Brain pericyte (primary cell): ENCODE results near the gene FMNL2.

ENCODE experiments used
- DNase-seq: peaks from one replicate; pipeline ENCODE4 v3.0.0-alpha.2; 2012; ENCODE audit warnings: low read depth, low spot score

FMNL2 gene

GRCh38 chr2:152580714-152581113, 245.7 kb downstream of the FMNL2 start:
- no peak for DNase-seq

- DNase-seq, result no peak
These were observed 246.4 kb downstream of the FMNL2 start for GRCh38 chr2:152581360-152581759.

- no peak for DNase-seq
These were observed 247.1 kb downstream of the FMNL2 start for GRCh38 chr2:152582081-152582480.

GRCh38 chr2:152583512-152584229, 248.7 kb downstream of the FMNL2 start:
- no peak for DNase-seq

GRCh38 chr2:152584301-152584700, 249.3 kb downstream of the FMNL2 start:
- DNase-seq, result no peak

- DNase-seq, result peak; percentile 61
These were observed 251.0 kb downstream of the FMNL2 start for GRCh38 chr2:152585830-152586484.

GRCh38 chr2:152587187-152587947, 252.4 kb downstream of the FMNL2 start:
- DNase-seq, result no peak

- no peak for DNase-seq
These were observed 254.0 kb downstream of the FMNL2 start for GRCh38 chr2:152588998-152589397.

- DNase-seq, result no peak
These were observed 259.2 kb downstream of the FMNL2 start for GRCh38 chr2:152594022-152594766.

- DNase-seq, result no peak
These were observed 259.8 kb downstream of the FMNL2 start for GRCh38 chr2:152594792-152595191.

GRCh38 chr2:152598975-152599759, 264.2 kb downstream of the FMNL2 start:
- no peak for DNase-seq

GRCh38 chr2:152600051-152600657, 265.2 kb downstream of the FMNL2 start:
- no peak for DNase-seq

GRCh38 chr2:152600697-152601096, 265.7 kb downstream of the FMNL2 start:
- DNase-seq, result no peak

- DNase-seq, result no peak
These were observed 267.8 kb downstream of the FMNL2 start for GRCh38 chr2:152602750-152603149.

- no peak for DNase-seq
These were observed 268.2 kb downstream of the FMNL2 start for GRCh38 chr2:152603166-152603565.

- no peak for DNase-seq
These were observed 271.1 kb downstream of the FMNL2 start for GRCh38 chr2:152606081-152606480.

GRCh38 chr2:152606941-152607340, 272.0 kb downstream of the FMNL2 start:
- no peak for DNase-seq

- no peak for DNase-seq
These were observed 272.9 kb downstream of the FMNL2 start for GRCh38 chr2:152607793-152608300.

GRCh38 chr2:152609154-152609553, 274.2 kb downstream of the FMNL2 start:
- no peak for DNase-seq

GRCh38 chr2:152609699-152610098, 274.7 kb downstream of the FMNL2 start:
- no peak for DNase-seq
